ENCODE data around the gene MPIG6B. TPM values are rescaled to one million over a fixed set of nuclear protein-coding genes. Genes with fewer than 3 reads are reported as not detected.

MPIG6B gene
- total RNA-seq, 2 experiments from 2014 or later, result not detected

GRCh38 chr6:31736021-31736767 lies 13.0 kb downstream of the MPIG6B start, which contains the start of gene CLIC1:
CLIC1 (minus strand) TSS chr6:31736530; CDS start chr6:31736300, 230 bp downstream.
- H3K4me1 ChIP-seq (ENCODE audit: insufficient read depth, low read length, poor library complexity, severe bottlenecking), result peaks cover 54% of the 10 kb centered on the region
- peak within 1 kb of the TSS; percentile 78 for H3K4me3 ChIP-seq (ENCODE audit: low read depth, low read length, poor library complexity, severe bottlenecking)
- H3K9me2 ChIP-seq (ENCODE audit: insufficient read depth, low read length), result no peaks in the 10 kb centered on the region
- intact Hi-C loops (cut with micrococcal nuclease; ENCODE audit: unreplicated experiment), result no loop called here
- peak within 1 kb of the TSS; percentile 76 for H3K4me2 ChIP-seq (ENCODE audit: low read length)
- peak within 1 kb of the TSS; percentile 20; the same call in 1 of the 2 replicates for H2AFZ ChIP-seq (ENCODE audit: low read length)
- DNase-seq (ENCODE audit: low spot score), result peak; percentile 81
- peaks cover 35% of the 10 kb centered on the region for H3K36me3 ChIP-seq (ENCODE audit: insufficient read depth, low read length)
- ChIA-PET CTCF (ENCODE audit: unreplicated experiment) (no interaction called here), POLR2A (interaction anchor here (0.6 to 7.1 kb wide), 14 partner anchors 9 to 194 kb away, joined by 3 to 43 read pairs (median 4); partner anchors contain the start of genes ABHD16A, DDX39B, HSPA1B and LSM2)
- TF ChIP-seq EZH2phosphoT487 (IDR thresholded peaks at IDR 0.05; ENCODE audit: borderline replicate concordance, low read depth, low read length) (no peak), CTCF (conservative IDR thresholded peaks at IDR 0.05; ENCODE audit: low read length) (no peak)
- no peaks in the 10 kb centered on the region for H3K9me3 ChIP-seq (ENCODE audit: low read length)
- BruUV-seq (replicated peaks), result TSS peak; percentile 38
- peak within 1 kb of the TSS; percentile 93 for H3K27ac ChIP-seq (ENCODE audit: low read depth, low read length, poor library complexity, severe bottlenecking)
- peaks cover 45% of the 10 kb centered on the region for H3K79me2 ChIP-seq (ENCODE audit: insufficient read depth, low read depth, low read length)
- H4K20me1 ChIP-seq (ENCODE audit: insufficient read depth, low read length), result 0 out of 2 replicates have a peak, but pooled peaks cover 8% of the 10 kb centered on the region

DNA sequence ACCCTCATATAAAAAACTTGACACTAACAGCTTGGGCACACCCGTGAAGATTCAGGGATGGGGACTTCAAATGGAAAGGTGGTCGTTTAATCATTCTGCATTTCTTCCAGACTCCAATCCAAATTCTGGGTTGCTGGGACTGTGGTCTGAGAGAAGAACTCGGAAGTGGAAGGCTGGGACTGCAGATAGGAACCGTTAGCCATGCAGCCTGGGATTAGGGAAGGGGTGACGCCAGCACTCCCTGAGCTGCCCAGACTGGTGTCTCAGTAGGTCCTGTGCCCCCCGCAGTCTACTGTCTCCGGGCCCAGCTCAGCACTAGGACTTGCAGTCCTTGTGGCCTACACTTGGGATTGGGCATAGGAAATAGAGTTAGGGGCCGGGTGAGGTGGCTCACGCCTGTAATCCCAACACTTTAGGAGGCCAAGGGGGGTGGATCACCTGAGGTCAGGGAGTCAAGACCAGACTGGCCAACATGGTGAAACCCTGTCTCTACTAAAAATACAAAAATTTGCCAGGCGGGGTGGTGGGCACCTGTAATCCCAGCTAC lies 13.7 kb downstream of the MPIG6B start:
- TF ChIP-seq EZH2phosphoT487 (IDR thresholded peaks at IDR 0.05; ENCODE audit: borderline replicate concordance, low read depth, low read length) (no peak), CTCF (conservative IDR thresholded peaks at IDR 0.05; ENCODE audit: low read length) (no peak)
- Histone ChIP-seq H3K4me1 (ENCODE audit: insufficient read depth, low read length, poor library complexity, severe bottlenecking) (peaks cover 60% of the 10 kb centered on the region), H3K9me2 (ENCODE audit: insufficient read depth, low read length) (no peaks in the 10 kb centered on the region), H3K36me3 (ENCODE audit: insufficient read depth, low read length) (peaks cover 35% of the 10 kb centered on the region), H3K4me2 (ENCODE audit: low read length) (peak overlapping the region; percentile 76), H3K9me3 (ENCODE audit: low read length) (no peaks in the 10 kb centered on the region), H3K4me3 (ENCODE audit: low read depth, low read length, poor library complexity, severe bottlenecking) (peak overlapping the region; percentile 78), H2AFZ (ENCODE audit: low read length) (peak overlapping the region; percentile 20; the same call in 1 of the 2 replicates), H4K20me1 (ENCODE audit: insufficient read depth, low read length) (0 out of 2 replicates have a peak, but pooled peaks cover 8% of the 10 kb centered on the region), H3K27ac (ENCODE audit: low read depth, low read length, poor library complexity, severe bottlenecking) (peak overlapping the region; percentile 93), H3K79me2 (ENCODE audit: insufficient read depth, low read depth, low read length) (peaks cover 47% of the 10 kb centered on the region)
- BruUV-seq (replicated peaks), result no TSS peak
- ChIA-PET POLR2A (interaction anchor here (0.9 to 7.1 kb wide), 10 partner anchors 9 to 195 kb away, joined by 3 to 43 read pairs (median 4); partner anchors contain the start of genes ABHD16A, DDX39B, HSPA1B and LSM2), CTCF (ENCODE audit: unreplicated experiment) (no interaction called here)
- intact Hi-C loops (cut with micrococcal nuclease; ENCODE audit: unreplicated experiment), result no loop called here
- DNase-seq (ENCODE audit: low spot score), result no peak
